Thoracic aorta (tissue), 2 donors: ENCODE data around the gene NPR2. TPM values are rescaled to one million over a fixed set of nuclear protein-coding genes. Genes with fewer than 3 reads are reported as not detected.

Experiments
- ATAC-seq: fragments of 150-250 bp; one replicate; pipeline ENCODE4 v1.8.0; 2017; ENCODE audit warnings: low read depth; ENCODE audit not compliant: insufficient number of reproducible peaks, low FRiP score
- DNase-seq: peaks from one replicate; pipeline ENCODE4 v3.0.0-alpha.2; 2020; ENCODE audit warnings: low spot score
- H3K27ac ChIP-seq, 2 donors: fragments of 200-600 bp; sonication (generic); 1 replicate in 1 of 2; 2 replicates in 1 of 2; pipeline ENCODE4 v1.5.1; 2016; ENCODE audit warnings: mild to moderate bottlenecking in 2 of 2, moderate library complexity in 2 of 2
- H3K27me3 ChIP-seq: fragments of 200-600 bp; sonication (generic); replicated peaks from 2 replicates; pipeline ENCODE4 v1.6.0; 2016; ENCODE audit warnings: mild to moderate bottlenecking; ENCODE audit not compliant: insufficient read depth
- H3K36me3 ChIP-seq: fragments of 200-600 bp; sonication (generic); one replicate; pipeline ENCODE4 v1.5.1; 2016
- H3K4me1 ChIP-seq, 2 donors: fragments of 200-600 bp; sonication (generic); 1 replicate in 1 of 2; 2 replicates in 1 of 2; pipeline versions ENCODE4 v1.5.1 to v1.6.0; 2016; ENCODE audit warnings: low read depth in 2 of 2, mild to moderate bottlenecking in 1 of 2; ENCODE audit not compliant: control insufficient read depth in 1 of 2
- H3K4me3 ChIP-seq: fragments of 200-600 bp; sonication (generic); 2 replicates; pipeline ENCODE4 v1.5.1; 2016; ENCODE audit warnings: mild to moderate bottlenecking
- H3K9me3 ChIP-seq: fragments of 200-600 bp; sonication (generic); 2 replicates; pipeline ENCODE4 v1.5.1; 2016
- total RNA-seq, 2 donors: library from RNA; depleted of rRNA; stranded (reverse); fragments of >200 nt; gene quantifications; one replicate each; pipeline versions ENCODE4 v1.1.0 to v1.2.3, GENCODE V29; 2016
- TF ChIP-seq, protein P1 (sequence below): fragments of 200-600 bp; sonication (generic); IDR thresholded peaks from one replicate; pipeline ENCODE4 v1.5.1; 2019; ENCODE audit warnings: antibody characterized with exemption

NPR2 gene
- total RNA-seq, 2 donors from 2014 or later = 30.8 to 38.2 TPM

DNA sequence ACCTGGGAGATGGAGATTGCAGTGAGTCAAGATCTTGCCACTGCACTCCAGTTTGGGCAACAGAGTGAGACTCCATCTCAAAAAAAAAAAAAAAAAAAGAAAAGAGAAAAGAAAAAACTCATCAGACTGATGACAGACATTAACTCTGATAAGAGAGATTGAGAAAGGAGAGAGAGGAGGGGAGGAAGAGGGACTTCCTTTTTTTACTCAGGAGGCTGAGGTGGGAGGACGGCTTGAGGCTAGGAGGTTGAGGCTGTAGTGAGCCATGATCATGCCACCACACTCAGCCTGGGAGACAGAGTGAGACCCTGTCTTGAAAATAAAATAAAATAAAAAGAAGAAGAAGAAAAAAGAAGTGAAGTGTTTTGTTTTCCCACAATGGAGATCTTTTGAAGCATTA, 27.6 kb upstream of the NPR2 start:
- H3K4me3 ChIP-seq = no peak overlapping the region
- ATAC-seq (no peak), DNase-seq (no peak)
- H3K9me3 ChIP-seq = no peaks in the 10 kb centered on the region
- no peaks in the 10 kb centered on the region for H3K27me3 ChIP-seq
- H3K4me1 ChIP-seq = peaks cover 5 to 26% of the 10 kb centered on the region in 2 donors
- TF ChIP-seq, protein P1, sequence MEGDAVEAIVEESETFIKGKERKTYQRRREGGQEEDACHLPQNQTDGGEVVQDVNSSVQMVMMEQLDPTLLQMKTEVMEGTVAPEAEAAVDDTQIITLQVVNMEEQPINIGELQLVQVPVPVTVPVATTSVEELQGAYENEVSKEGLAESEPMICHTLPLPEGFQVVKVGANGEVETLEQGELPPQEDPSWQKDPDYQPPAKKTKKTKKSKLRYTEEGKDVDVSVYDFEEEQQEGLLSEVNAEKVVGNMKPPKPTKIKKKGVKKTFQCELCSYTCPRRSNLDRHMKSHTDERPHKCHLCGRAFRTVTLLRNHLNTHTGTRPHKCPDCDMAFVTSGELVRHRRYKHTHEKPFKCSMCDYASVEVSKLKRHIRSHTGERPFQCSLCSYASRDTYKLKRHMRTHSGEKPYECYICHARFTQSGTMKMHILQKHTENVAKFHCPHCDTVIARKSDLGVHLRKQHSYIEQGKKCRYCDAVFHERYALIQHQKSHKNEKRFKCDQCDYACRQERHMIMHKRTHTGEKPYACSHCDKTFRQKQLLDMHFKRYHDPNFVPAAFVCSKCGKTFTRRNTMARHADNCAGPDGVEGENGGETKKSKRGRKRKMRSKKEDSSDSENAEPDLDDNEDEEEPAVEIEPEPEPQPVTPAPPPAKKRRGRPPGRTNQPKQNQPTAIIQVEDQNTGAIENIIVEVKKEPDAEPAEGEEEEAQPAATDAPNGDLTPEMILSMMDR = no peak
- no peaks in the 10 kb centered on the region for H3K36me3 ChIP-seq
- no peak overlapping the region for H3K27ac ChIP-seq

DNA sequence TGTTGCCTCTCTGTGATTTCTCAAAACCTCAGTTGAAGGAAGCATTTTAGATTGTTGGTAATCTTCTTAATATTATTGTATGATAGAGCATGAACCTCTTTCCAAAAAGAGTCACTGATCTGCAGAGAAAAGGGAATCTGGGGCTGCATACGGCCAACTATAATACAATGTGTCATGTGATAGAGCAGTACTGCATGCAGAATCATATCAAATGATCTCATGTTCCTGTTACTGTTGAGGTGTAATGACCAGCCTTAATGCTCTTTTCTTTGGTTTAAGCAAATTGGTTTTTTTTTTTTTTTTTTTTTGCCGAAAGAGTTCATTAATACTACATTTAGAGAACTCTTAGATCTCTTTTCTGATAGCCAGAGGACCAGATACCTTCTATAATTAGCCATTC, 24.4 kb upstream of the NPR2 start:
- no peaks in the 10 kb centered on the region for H3K9me3 ChIP-seq
- H3K36me3 ChIP-seq = no peaks in the 10 kb centered on the region
- ATAC-seq = no peak
- DNase-seq = no peak
- TF ChIP-seq, protein P1 = no peak
- no peak overlapping the region for H3K4me3 ChIP-seq
- peaks cover 11 to 23% of the 10 kb centered on the region in 2 donors for H3K4me1 ChIP-seq
- no peak overlapping the region for H3K27ac ChIP-seq
- H3K27me3 ChIP-seq = no peaks in the 10 kb centered on the region

DNA sequence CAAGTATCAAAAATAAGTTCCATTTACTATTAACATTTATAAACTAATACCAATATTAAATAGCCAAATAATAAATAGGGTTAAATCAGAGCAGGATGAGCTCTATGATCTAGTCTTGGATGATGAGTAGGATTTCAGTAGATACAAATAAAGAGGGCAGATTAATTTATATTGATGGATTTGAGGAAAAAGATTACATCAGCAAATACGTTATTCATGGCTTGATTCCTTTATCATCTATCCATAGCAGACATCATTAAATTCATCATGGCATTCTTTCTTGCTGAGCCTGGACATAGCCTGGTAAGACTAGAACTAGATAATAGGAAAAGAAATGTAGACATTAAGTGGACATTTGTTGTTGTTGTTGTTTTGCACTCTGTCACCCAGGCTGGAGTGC, 23.9 kb upstream of the NPR2 start:
- TF ChIP-seq, protein P1 = no peak
- DNase-seq (no peak), ATAC-seq (no peak)
- no peaks in the 10 kb centered on the region for H3K27me3 ChIP-seq
- peaks cover 11 to 25% of the 10 kb centered on the region in 2 donors for H3K4me1 ChIP-seq
- no peak overlapping the region for H3K27ac ChIP-seq
- no peaks in the 10 kb centered on the region for H3K9me3 ChIP-seq
- H3K36me3 ChIP-seq = no peaks in the 10 kb centered on the region
- H3K4me3 ChIP-seq = no peak overlapping the region

DNA sequence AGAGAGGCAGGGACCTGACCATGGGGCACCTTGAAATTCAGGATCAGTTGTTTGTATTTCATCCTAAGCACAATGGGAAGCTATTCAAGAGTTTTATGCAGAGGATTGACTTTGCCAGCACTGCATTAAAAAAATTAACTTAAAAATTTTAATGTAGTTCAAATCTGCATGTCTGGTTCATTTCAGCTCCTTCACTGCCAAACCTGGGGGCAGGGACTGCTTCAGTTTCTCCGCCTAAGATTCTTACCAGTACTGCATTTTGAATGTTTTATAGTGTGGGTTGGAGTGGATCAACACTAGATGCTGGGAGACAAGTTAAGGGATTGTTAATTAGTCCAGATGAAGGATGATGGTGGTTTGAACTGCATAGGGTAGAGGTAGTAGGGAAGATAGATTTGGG, 21.6 kb upstream of the NPR2 start:
- no peak overlapping the region for H3K4me3 ChIP-seq
- H3K36me3 ChIP-seq = no peaks in the 10 kb centered on the region
- no peak for ATAC-seq
- no peak for DNase-seq
- H3K4me1 ChIP-seq = peaks cover 11 to 25% of the 10 kb centered on the region in 2 donors
- no peak overlapping the region for H3K27ac ChIP-seq
- no peaks in the 10 kb centered on the region for H3K9me3 ChIP-seq
- TF ChIP-seq, protein P1 = no peak
- no peaks in the 10 kb centered on the region for H3K27me3 ChIP-seq

DNA sequence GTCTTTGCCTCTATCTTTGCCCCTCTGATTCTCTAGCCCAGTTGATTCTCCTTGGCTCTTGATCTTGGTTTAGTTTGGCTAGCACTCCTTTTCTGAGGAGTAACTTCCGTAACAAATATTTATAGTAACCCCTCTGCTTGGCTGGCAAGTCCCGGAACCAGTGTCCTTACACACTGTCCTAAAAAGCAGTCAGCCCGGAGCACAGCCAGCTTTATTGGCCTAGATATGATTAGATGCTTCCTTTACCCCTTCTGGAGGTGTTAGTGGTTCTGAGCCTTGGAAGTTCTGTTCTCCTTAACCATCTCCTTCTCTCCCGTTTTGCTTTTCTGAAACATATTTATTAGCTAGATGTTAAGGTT, 20.3 kb upstream of the NPR2 start:
- no peaks in the 10 kb centered on the region for H3K27me3 ChIP-seq
- TF ChIP-seq, protein P1 = no peak
- no peak for DNase-seq

More for the DNA sequence above, 20.3 kb upstream of the NPR2 start:
- Histone ChIP-seq H3K36me3 (no peaks in the 10 kb centered on the region), H3K9me3 (no peaks in the 10 kb centered on the region), H3K4me3 (no peak overlapping the region), H3K27ac (peak overlapping the region; percentile 16 to 52), H3K4me1 (peaks cover 11 to 25% of the 10 kb centered on the region in 2 donors)
- peak; percentile 37 for ATAC-seq
